Colonic mucosa (tissue), 4 donors: ENCODE measurements around the gene MBLAC1. TPM values are rescaled to one million over a fixed set of nuclear protein-coding genes. Genes with fewer than 3 reads are reported as not detected.

Experiments used
- DNase-seq: peaks from one replicate; pipeline ENCODE4 v3.0.0-alpha.2; 2020
- H3K27ac ChIP-seq: fragments of 200-600 bp; one replicate; pipeline ENCODE4 v1.8.0; 2021
- H3K27me3 ChIP-seq: fragments of 200-600 bp; one replicate; pipeline ENCODE4 v1.8.0; 2021
- H3K36me3 ChIP-seq: fragments of 200-600 bp; one replicate; pipeline ENCODE4 v1.8.0; 2021
- H3K4me1 ChIP-seq: fragments of 200-600 bp; one replicate; pipeline ENCODE4 v1.8.0; 2021; ENCODE audit warnings: mild to moderate bottlenecking
- H3K4me3 ChIP-seq: fragments of 200-600 bp; one replicate; pipeline ENCODE4 v1.8.0; 2021
- H3K9ac ChIP-seq, 2 donors: one replicate each; pipeline ENCODE4 v1.7.0; 2013; ENCODE audit warnings: control low read depth in 2 of 2, low read depth in 2 of 2, low read length in 2 of 2
- H3K9me3 ChIP-seq: fragments of 200-600 bp; one replicate; pipeline ENCODE4 v1.8.0; 2021
- CTCF ChIP-seq: fragments of 200-600 bp; IDR thresholded peaks from one replicate; pipeline ENCODE4 v1.8.0; 2022; ENCODE audit warnings: antibody characterized with exemption, mild to moderate bottlenecking
- intact Hi-C: fragments of 100-400 bp; cut with DNase I; formaldehyde crosslinking; loops from one replicate; pipeline ENCODE4 v1.14.1; 2022
- total RNA-seq, 2 donors: library from RNA; stranded (reverse); fragmentation: NEBNext Ultra II Directional in 1 of 2; extraction: Animal tissue kit (Norgen Biotek cat#: 25700) in 1 of 2; gene quantifications; one replicate each; pipeline ENCODE4 v1.2.1, GENCODE V29; 2021
- donor health status: healthy.
- donor health status: DM: no; HTN: no; CAD: no.
- donor health status: DM: no; HTN: no; CAD: no.

MBLAC1 gene
- total RNA-seq: 1 to 10 TPM; 1.9 to 4.1 TPM

- TF ChIP-seq CTCF: no peak
Measured at GRCh38 chr7:100126931-100127865, at the start of gene MBLAC1. MBLAC1 (plus strand) TSS chr7:100126967; CDS start chr7:100127396, 429 bp downstream.

GRCh38 chr7:100077205-100077604 lies 49.6 kb upstream of the MBLAC1 start:
- DNase-seq: peak; percentile 54
- H3K27ac ChIP-seq: peak overlapping the region; percentile 82

More at GRCh38 chr7:100126931-100127865, at the start of gene MBLAC1:
- Histone ChIP-seq H3K4me1 (peaks cover 17% of the 10 kb centered on the region), H3K9ac (peak within 1 kb of the TSS; percentile 81 to 98), H3K4me3 (peak within 1 kb of the TSS; percentile 88), H3K27ac (peak within 1 kb of the TSS; percentile 100), H3K36me3 (no peaks in the 10 kb centered on the region), H3K9me3 (no peaks in the 10 kb centered on the region), H3K27me3 (no peaks in the 10 kb centered on the region)
- peak; percentile 96 for DNase-seq
- intact Hi-C loops: no loop called here

GRCh38 chr7:100079024-100079560 lies 47.7 kb upstream of the MBLAC1 start:
- H3K36me3 ChIP-seq: peaks cover 7% of the 10 kb centered on the region
- H3K4me1 ChIP-seq: peaks cover 19% of the 10 kb centered on the region
- intact Hi-C loops: no loop called here
- H3K9me3 ChIP-seq: no peaks in the 10 kb centered on the region
- peak; percentile 83 for DNase-seq
- no peak overlapping the region for H3K4me3 ChIP-seq
- peak overlapping the region; percentile 41 to 99 for H3K9ac ChIP-seq
- H3K27ac ChIP-seq: peak overlapping the region; percentile 82
- H3K27me3 ChIP-seq: no peaks in the 10 kb centered on the region
- TF ChIP-seq CTCF: no peak

More at GRCh38 chr7:100077205-100077604, 49.6 kb upstream of the MBLAC1 start:
- intact Hi-C loops: no loop called here
- Histone ChIP-seq H3K9me3 (no peaks in the 10 kb centered on the region), H3K4me1 (peaks cover 19% of the 10 kb centered on the region), H3K27me3 (no peaks in the 10 kb centered on the region), H3K36me3 (peaks cover 25% of the 10 kb centered on the region), H3K4me3 (no peak overlapping the region), H3K9ac (no peak overlapping the region)
- no peak for TF ChIP-seq CTCF

- intact Hi-C loops: loop anchor here (5.0 kb wide), 2 partner anchors 34 to 89 kb away; partner anchors contain the start of gene ZSCAN21
- Histone ChIP-seq H3K27me3 (no peaks in the 10 kb centered on the region), H3K4me1 (peaks cover 19% of the 10 kb centered on the region), H3K27ac (peak overlapping the region; percentile 82), H3K9ac (peak overlapping the region; percentile 96 to 99), H3K36me3 (no peaks in the 10 kb centered on the region), H3K9me3 (no peaks in the 10 kb centered on the region), H3K4me3 (peak overlapping the region; percentile 97)
- no peak for DNase-seq
- TF ChIP-seq CTCF: no peak
Measured at GRCh38 chr7:100080907-100081534, 45.7 kb upstream of the MBLAC1 start.

- H3K27me3 ChIP-seq: no peaks in the 10 kb centered on the region
- no peaks in the 10 kb centered on the region for H3K36me3 ChIP-seq
- H3K4me3 ChIP-seq: peak within 1 kb of the TSS; percentile 97
- peak; percentile 94 for TF ChIP-seq CTCF
- H3K27ac ChIP-seq: peak within 1 kb of the TSS; percentile 82
- peak within 1 kb of the TSS; percentile 96 to 99 for H3K9ac ChIP-seq
- peaks cover 19% of the 10 kb centered on the region for H3K4me1 ChIP-seq
- intact Hi-C loops: loop anchor here (5.0 kb wide), 2 partner anchors 34 to 89 kb away; partner anchors contain the start of gene ZSCAN21
- peak; percentile 99 for DNase-seq
- no peaks in the 10 kb centered on the region for H3K9me3 ChIP-seq
Measured at GRCh38 chr7:100081535-100082102, 45.1 kb upstream of the MBLAC1 start, which contains the start of gene ZNF3. ZNF3 (minus strand) TSS chr7:100081723; CDS start chr7:100077357, 4,366 bp downstream.
